Stimulated activated CD8-positive, alpha-beta memory T cell treated with anti-CD3 and anti-CD28 coated beads, Interleukin-7, amount 100 ng/mL, for 1 hour (primary cell): Measurements from ENCODE around the gene RXRA.

Experiments
- DNase-seq, 2 donors: peaks; one replicate each; pipeline ENCODE4 v3.0.0-alpha.2; 2020; ENCODE audit warnings: low read depth in 2 of 2

RXRA gene

GRCh38 chr9:134367061-134367460 is 40.8 kb downstream of the RXRA start:
- DNase-seq, result no peak

GRCh38 chr9:134367791-134368490 is 41.7 kb downstream of the RXRA start:
- DNase-seq, result no peak

- DNase-seq, result no peak
These were observed 42.3 kb downstream of the RXRA start for GRCh38 chr9:134368571-134368970.

GRCh38 chr9:134369416-134370212 is 43.4 kb downstream of the RXRA start:
- DNase-seq, result no peak

- no peak for DNase-seq
These were observed 43.9 kb downstream of the RXRA start for GRCh38 chr9:134370213-134370492.

- no peak for DNase-seq
These were observed 44.4 kb downstream of the RXRA start for GRCh38 chr9:134370638-134371037.

GRCh38 chr9:134371731-134372130 is 45.5 kb downstream of the RXRA start:
- no peak for DNase-seq

GRCh38 chr9:134372581-134373267 is 46.5 kb downstream of the RXRA start:
- DNase-seq, result no peak

GRCh38 chr9:134373269-134373668 is 47.0 kb downstream of the RXRA start:
- DNase-seq, result no peak

- no peak for DNase-seq
These were observed 47.7 kb downstream of the RXRA start for GRCh38 chr9:134373953-134374300.

GRCh38 chr9:134374301-134375010 is 48.2 kb downstream of the RXRA start:
- no peak for DNase-seq

GRCh38 chr9:134375011-134375390 is 48.7 kb downstream of the RXRA start:
- DNase-seq, result no peak

- DNase-seq, result no peak
These were observed 49.5 kb downstream of the RXRA start for GRCh38 chr9:134375430-134376385.

- no peak for DNase-seq
These were observed 50.3 kb downstream of the RXRA start for GRCh38 chr9:134376386-134377142.

- DNase-seq, result no peak
These were observed 50.9 kb downstream of the RXRA start for GRCh38 chr9:134377143-134377484.

GRCh38 chr9:134377976-134378375 is 51.7 kb downstream of the RXRA start:
- no peak for DNase-seq

GRCh38 chr9:134378901-134379338 is 52.7 kb downstream of the RXRA start:
- no peak for DNase-seq

GRCh38 chr9:134379831-134380365 is 53.6 kb downstream of the RXRA start:
- no peak for DNase-seq

GRCh38 chr9:134380542-134381271 is 54.5 kb downstream of the RXRA start:
- DNase-seq, result no peak

- no peak for DNase-seq
These were observed 55.0 kb downstream of the RXRA start for GRCh38 chr9:134381272-134381661.
